GM12878 (cell line): ENCODE data around the gene P2RY11. TPM values are rescaled to one million over a fixed set of nuclear protein-coding genes. Genes with fewer than 3 reads are reported as not detected.

ENCODE experiments used
- ATAC-seq: fragments of 200-7000 bp; cut with Tn5 transposase; 3 replicates; pipeline ENCODE4 v1.9.1; 2020; ENCODE audit warnings: mild to moderate bottlenecking, moderate library complexity
- BruUV-seq: library from RNA; stranded (reverse); fragments of 400-500 nt; replicated peaks from 2 replicates; lab custom pipeline; 2021; lab: Mats Ljungman, UMichigan
- CTCF ChIA-PET: fragments of 300-600 bp; sonication (Branson Sonifier 250); formaldehyde crosslinking; extraction: SDS; loops from one replicate; lab custom pipeline; 2021; ENCODE audit warnings: inconsistent platforms; lab: Yijun Ruan, JAX
- POLR2A ChIA-PET: fragments of 350-600 bp; formaldehyde crosslinking; extraction: SDS; loops from one replicate; lab custom pipeline; 2021; ENCODE audit warnings: inconsistent platforms; lab: Charles Lee
- RAD21 ChIA-PET: fragments of 300-600 bp; sonication (Branson Sonifier 250); formaldehyde crosslinking; loops from one replicate; lab custom pipeline; 2023; ENCODE audit warnings: antibody characterized with exemption; ENCODE audit not compliant: unreplicated experiment; lab: Charles Lee
- SMC1A ChIA-PET: fragments of 300-600 bp; sonication (Branson Sonifier 250); formaldehyde crosslinking; loops from one replicate; lab custom pipeline; 2023; ENCODE audit not compliant: unreplicated experiment, uncharacterized antibody; lab: Charles Lee
- DNase-seq: peaks from one replicate; pipeline ENCODE4 v3.0.0-alpha.2; 2011; ENCODE audit warnings: low read depth, low spot score
- FAIRE-seq: peaks from 3 replicates; lab custom pipeline; 2011; peaks lifted over from hg19 to GRCh38; lab: Jason Lieb, UNC
- H2AFZ ChIP-seq: 2 replicates; pipeline ENCODE4 v1.6.0; 2011; ENCODE audit warnings: low read depth, low read length, control low read depth; ENCODE audit not compliant: control insufficient read depth
- H3K27ac ChIP-seq: 2 replicates; pipeline ENCODE4 v1.5.1; 2011; ENCODE audit warnings: control low read depth; ENCODE audit not compliant: control insufficient read depth, insufficient read depth
- H3K27me3 ChIP-seq, 2 experiments: replicated peaks in 1 of 2; 2 replicates each; pipeline versions ENCODE4 v1.6.0 to v1.6.1; 2011; ENCODE audit warnings: low read length in 1 of 2; ENCODE audit not compliant: control insufficient read depth in 2 of 2, insufficient read depth in 2 of 2
- H3K36me3 ChIP-seq, 2 experiments: 2 replicates each; pipeline ENCODE4 v1.5.1; 2011; ENCODE audit warnings: low read length in 1 of 2; ENCODE audit not compliant: control insufficient read depth in 2 of 2, insufficient read depth in 2 of 2
- H3K4me1 ChIP-seq: 2 replicates; pipeline ENCODE4 v1.6.1; 2011; ENCODE audit warnings: mild to moderate bottlenecking, low read length, moderate library complexity, mixed read lengths; ENCODE audit not compliant: control insufficient read depth, insufficient read depth
- H3K4me2 ChIP-seq: 2 replicates; pipeline ENCODE4 v1.6.0; 2011; ENCODE audit warnings: control low read depth; ENCODE audit not compliant: control insufficient read depth, insufficient read depth
- H3K4me3 ChIP-seq: fragments of 200-600 bp; sonication (generic); 2 replicates; pipeline ENCODE4 v1.5.1; 2016
- H3K79me2 ChIP-seq: 2 replicates; pipeline ENCODE4 v1.6.0; 2011; ENCODE audit warnings: low read length; ENCODE audit not compliant: control insufficient read depth, insufficient read depth
- H3K9ac ChIP-seq: 2 replicates; pipeline ENCODE4 v1.8.0; 2011; ENCODE audit warnings: low read length, control low read depth, mixed read lengths; ENCODE audit not compliant: control insufficient read depth, insufficient read depth
- H3K9me3 ChIP-seq: replicated peaks from 3 replicates; pipeline ENCODE4 v1.5.1; 2011; ENCODE audit warnings: mild to moderate bottlenecking, low read length; ENCODE audit not compliant: control insufficient read depth, insufficient read depth
- H4K20me1 ChIP-seq: 2 replicates; pipeline ENCODE4 v1.6.0; 2011; ENCODE audit not compliant: control insufficient read depth, insufficient read depth
- BCLAF1 ChIP-seq: fragments of 450-650 bp; IDR thresholded peaks from 2 replicates; pipeline ENCODE4 v1.6.1; 2017; ENCODE audit warnings: antibody characterized with exemption, mild to moderate bottlenecking, moderate library complexity
- CREB1 ChIP-seq: IDR thresholded peaks from 2 replicates; pipeline ENCODE4 v1.6.1; 2012; ENCODE audit warnings: low read depth, mild to moderate bottlenecking, inconsistent platforms
- EED ChIP-seq: sonication (generic); IDR thresholded peaks from 2 replicates; pipeline ENCODE4 v1.6.1; 2016; ENCODE audit warnings: antibody characterized with exemption, low read depth
- GABPA ChIP-seq: IDR thresholded peaks from 2 replicates; pipeline ENCODE4 v1.6.1; 2014; ENCODE audit warnings: antibody characterized with exemption, low read depth, mild to moderate bottlenecking, inconsistent platforms
- KAT2A ChIP-seq: conservative IDR thresholded peaks from 2 replicates; pipeline ENCODE4 v1.6.1; 2011; ENCODE audit warnings: low read depth, low read length; ENCODE audit not compliant: control insufficient read depth
- NFIC ChIP-seq: IDR thresholded peaks from 2 replicates; pipeline ENCODE4 v1.6.1; 2012; ENCODE audit warnings: low read depth, mild to moderate bottlenecking, inconsistent platforms, low read length, moderate library complexity
- NFYA ChIP-seq: IDR thresholded peaks from 2 replicates; pipeline ENCODE4 v1.6.1; 2011; ENCODE audit warnings: low read depth, mild to moderate bottlenecking, low read length, improper control_type of control experiment, borderline replicate concordance
- POLR2A ChIP-seq: IDR thresholded peaks from 2 replicates; pipeline ENCODE4 v1.6.1; 2011; ENCODE audit warnings: low read depth, mild to moderate bottlenecking, low read length
- PRDM15 ChIP-seq: fragments of 450-650 bp; formaldehyde crosslinking; IDR thresholded peaks from 2 replicates; pipeline ENCODE4 v1.4.0; 2020; ENCODE audit warnings: mild to moderate bottlenecking, moderate library complexity
- SMAD5 ChIP-seq: IDR thresholded peaks from 2 replicates; pipeline ENCODE4 v1.6.1; 2016; ENCODE audit warnings: antibody characterized with exemption, low read depth
- SREBF2 ChIP-seq: IDR thresholded peaks from 2 replicates; pipeline ENCODE4 v1.6.1; 2012; ENCODE audit warnings: mild to moderate bottlenecking, low read length
- ZNF622 ChIP-seq: fragments of 450-650 bp; IDR thresholded peaks from 2 replicates; pipeline ENCODE4 v1.6.1; 2017; ENCODE audit warnings: mild to moderate bottlenecking, inconsistent platforms
- WGBS: methylation state at CpG from one replicate; pipeline ENCODE4 v1.1.6; 2016; ENCODE audit warnings: low lambda C conversion rate; ENCODE audit not compliant: insufficient replicate concordance, insufficient coverage; ENCODE audit errors: missing lambda C conversion rate; 5-methylcytosine and 5-hydroxymethylcytosine counted together
- in situ Hi-C: fragments of 300-500 bp; cut with MboI; formaldehyde crosslinking; loops from 9 replicates; pipeline ENCODE4 v1.14.3; 2018; ENCODE audit warnings: mixed read lengths
- intact Hi-C: fragments of 100-400 bp; cut with micrococcal nuclease; formaldehyde crosslinking; loops from one replicate; pipeline ENCODE4 v1.14.2; 2022; ENCODE audit not compliant: unreplicated experiment
- polyA plus RNA-seq, 11 experiments: library from polyadenylated mRNA; depleted of rRNA in 4 of 11; unstranded in 6 of 11; stranded (reverse) in 5 of 11; fragments of >200 nt; fragmentation: Nextera tagmentation in 4 of 11; fragmentation: Illumina TruSeq in 1 of 11; extraction: Ambion mirVana in 4 of 11; extraction: Trizol in 1 of 11; gene quantifications; 1 replicate in 1 of 11; 2 replicates in 10 of 11; pipeline versions ENCODE4 v1.2.1 to v1.2.3, GENCODE V29; 2011 to 2016; ENCODE audit warnings: inconsistent platforms in 2 of 11, missing spikeins in 2 of 11, low read depth in 1 of 11
- total RNA-seq, 4 experiments: library from RNA; depleted of rRNA in 3 of 4; stranded (reverse); fragments of >200 nt in 3 of 4; fragmentation: Illumina TruSeq in 1 of 4; extraction: Trizol in 1 of 4; gene quantifications; 2 replicates each; pipeline versions ENCODE4 v1.2.1 to v1.2.3, GENCODE V29; 2013 to 2021

The P2RY11 gene
- total and polyA plus RNA-seq, 10 of the 15 experiments (the other 5 are each of a cell fraction or from before 2014, with no cell fraction given): 0.14 to 46.5 (median 7.6) TPM

- FAIRE-seq (no peak), ATAC-seq (no peak), DNase-seq (no peak)
- H3K4me1 ChIP-seq: no peaks in the 10 kb centered on the region
- intact Hi-C loops: no loop called here
- no peaks in the 10 kb centered on the region for H3K79me2 ChIP-seq
- no peak overlapping the region for H3K27ac ChIP-seq
- peak; percentile 40 for TF ChIP-seq POLR2A
- no peak for TF ChIP-seq BCLAF1
- TF ChIP-seq SREBF2: no peak
- BruUV-seq: no TSS peak
- no peaks in the 10 kb centered on the region for H3K9me3 ChIP-seq
- in situ Hi-C loops: no loop called here
- H3K4me2 ChIP-seq: no peak overlapping the region
- H3K9ac ChIP-seq: no peak overlapping the region
- 96% methylated on average over 39 of the region's 39 CpGs for WGBS
- no peaks in the 10 kb centered on the region for H4K20me1 ChIP-seq
- ChIA-PET RAD21 (no interaction called here), CTCF (no interaction called here), SMC1A (no interaction called here), POLR2A (interaction anchor here (0.6 kb wide), 1 partner anchor 8 kb away, joined by 4 read pairs; no protein-coding TSS in a partner anchor)
- H3K27me3 ChIP-seq: no peaks in the 10 kb centered on the region
- H2AFZ ChIP-seq: no peak overlapping the region
- H3K36me3 ChIP-seq: peaks cover 53 to 64% of the 10 kb centered on the region in 2 experiments
- no peak overlapping the region for H3K4me3 ChIP-seq
Measured at GRCh38 chr19:10135551-10136334, 24.2 kb downstream of the P2RY11 start.

GRCh38 chr19:10136936-10137335 lies 25.4 kb downstream of the P2RY11 start:
- ATAC-seq: no peak
- no peaks in the 10 kb centered on the region for H3K9me3 ChIP-seq
- no peaks in the 10 kb centered on the region for H4K20me1 ChIP-seq
- no peak overlapping the region for H2AFZ ChIP-seq
- H3K27me3 ChIP-seq: no peaks in the 10 kb centered on the region
- BruUV-seq: no TSS peak
- 98% methylated on average over 14 of the region's 14 CpGs for WGBS
- no peaks in the 10 kb centered on the region for H3K4me1 ChIP-seq
- ChIA-PET CTCF (no interaction called here), RAD21 (no interaction called here), SMC1A (no interaction called here), POLR2A (no interaction called here)
- H3K27ac ChIP-seq: no peak overlapping the region
- H3K79me2 ChIP-seq: no peaks in the 10 kb centered on the region
- no peak for FAIRE-seq
- intact Hi-C loops: no loop called here
- peaks cover 53 to 72% of the 10 kb centered on the region in 2 experiments for H3K36me3 ChIP-seq
- no peak overlapping the region for H3K4me2 ChIP-seq
- DNase-seq: no peak
- no peak overlapping the region for H3K4me3 ChIP-seq
- H3K9ac ChIP-seq: no peak overlapping the region
- in situ Hi-C loops: no loop called here
- no peak for TF ChIP-seq EED
- no peak for TF ChIP-seq GABPA
- no peak for TF ChIP-seq NFIC
- TF ChIP-seq KAT2A: no peak
- no peak for TF ChIP-seq SMAD5
- TF ChIP-seq CREB1: no peak
- no peak for TF ChIP-seq NFYA
- no peak for TF ChIP-seq ZNF622
- no peak for TF ChIP-seq PRDM15
